A549 (cell line): ENCODE measurements around the gene RPL32.

Source experiments
- CHD2 ChIP-seq: fragments of 150-350 bp; IDR thresholded peaks from 2 replicates; pipeline ENCODE4 v1.6.1; 2014; ENCODE audit warnings: low read length; ENCODE audit not compliant: partially characterized antibody
- CTCF ChIP-seq: fragments of >200 bp; sonication (Bioruptor Twin); formaldehyde crosslinking; IDR thresholded peaks from 3 replicates; pipeline ENCODE4 v1.5.1; 2016
- ELK1 ChIP-seq: fragments of 150-350 bp; IDR thresholded peaks from 2 replicates; pipeline ENCODE4 v1.6.1; 2014; ENCODE audit warnings: low read depth, mild to moderate bottlenecking, low read length
- HMGXB4 ChIP-seq: fragments of 250-450 bp; sonication (Bioruptor Pico); IDR thresholded peaks from 2 replicates; pipeline ENCODE4 v1.5.0; 2021; ENCODE audit warnings: mild to moderate bottlenecking, moderate library complexity, borderline replicate concordance
- JUN ChIP-seq, 2 experiments: fragments of >200 bp; sonication (Bioruptor Twin); formaldehyde crosslinking; IDR thresholded peaks; 2 replicates in 1 of 2; 3 replicates in 1 of 2; pipeline ENCODE4 v1.6.1; 2016 to 2017
- MAZ ChIP-seq: fragments of 150-350 bp; IDR thresholded peaks from 2 replicates; pipeline ENCODE4 v1.6.1; 2014; ENCODE audit warnings: antibody characterized with exemption, low read depth, low read length, borderline replicate concordance
- MYC ChIP-seq: IDR thresholded peaks from 2 replicates; pipeline ENCODE4 v1.6.1; 2012; ENCODE audit warnings: mild to moderate bottlenecking, inconsistent platforms, low read length, improper control_type of control experiment, borderline replicate concordance
- RCOR1 ChIP-seq: fragments of 150-350 bp; IDR thresholded peaks from 2 replicates; pipeline ENCODE4 v1.6.1; 2014; ENCODE audit warnings: antibody characterized with exemption, low read length, low read depth
- RFX5 ChIP-seq: fragments of 450-650 bp; IDR thresholded peaks from 2 replicates; pipeline ENCODE4 v1.7.1; 2014; ENCODE audit warnings: antibody characterized with exemption, mild to moderate bottlenecking, moderate library complexity
- SMC3 ChIP-seq: fragments of >200 bp; sonication (Bioruptor Twin); formaldehyde crosslinking; IDR thresholded peaks from 3 replicates; pipeline ENCODE4 v1.6.1; 2018; ENCODE audit warnings: inconsistent platforms

GRCh38 chr3:12828751-12829150 lies 12.6 kb downstream of the RPL32 start:
- TF ChIP-seq RCOR1 (no peak), MAZ (no peak), MYC (no peak), CTCF (no peak), JUN (IDR thresholded peaks at IDR 0.05) (no peak), SMC3 (no peak), HMGXB4 (no peak), RFX5 (no peak), ELK1 (no peak), CHD2 (no peak)
